HG03103 (cell line): Measurements from ENCODE around the gene ATF6B.
A peak's percentile ranks its signal among the peaks of the same experiment; 100 is the strongest.
"Not testable (repeated sequence)": the region's sequence is repeated elsewhere in the genome, so short reads cannot be mapped to it uniquely, and the experiment has no call there.

Experiments used
- ATAC-seq: cut with Tn5 transposase; IDR thresholded peaks from one replicate; pipeline ENCODE4 v1.9.1; 2021; ENCODE audit warnings: low read depth; ENCODE audit not compliant: unreplicated experiment

ATF6B gene

DNA sequence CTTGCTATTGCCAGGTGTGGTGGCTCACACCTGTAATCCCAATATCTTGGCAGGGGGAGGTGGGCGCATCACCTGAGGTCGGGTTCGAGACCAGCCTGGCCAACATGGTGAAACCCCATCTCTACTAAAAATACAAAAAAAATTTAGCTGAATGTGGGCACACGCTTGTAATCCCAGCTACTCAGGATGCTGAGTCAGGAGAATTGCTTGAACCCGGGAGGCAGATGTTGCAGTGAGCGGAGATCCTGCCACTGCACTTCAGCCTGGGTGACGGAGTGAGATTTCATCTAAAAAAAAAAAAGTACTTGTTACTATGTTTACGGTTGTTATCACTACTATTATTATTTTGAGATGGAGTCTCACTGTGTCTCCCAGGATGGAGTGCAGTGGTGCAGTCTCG lies 28.8 kb upstream of the ATF6B start:
- ATAC-seq: no peak

DNA sequence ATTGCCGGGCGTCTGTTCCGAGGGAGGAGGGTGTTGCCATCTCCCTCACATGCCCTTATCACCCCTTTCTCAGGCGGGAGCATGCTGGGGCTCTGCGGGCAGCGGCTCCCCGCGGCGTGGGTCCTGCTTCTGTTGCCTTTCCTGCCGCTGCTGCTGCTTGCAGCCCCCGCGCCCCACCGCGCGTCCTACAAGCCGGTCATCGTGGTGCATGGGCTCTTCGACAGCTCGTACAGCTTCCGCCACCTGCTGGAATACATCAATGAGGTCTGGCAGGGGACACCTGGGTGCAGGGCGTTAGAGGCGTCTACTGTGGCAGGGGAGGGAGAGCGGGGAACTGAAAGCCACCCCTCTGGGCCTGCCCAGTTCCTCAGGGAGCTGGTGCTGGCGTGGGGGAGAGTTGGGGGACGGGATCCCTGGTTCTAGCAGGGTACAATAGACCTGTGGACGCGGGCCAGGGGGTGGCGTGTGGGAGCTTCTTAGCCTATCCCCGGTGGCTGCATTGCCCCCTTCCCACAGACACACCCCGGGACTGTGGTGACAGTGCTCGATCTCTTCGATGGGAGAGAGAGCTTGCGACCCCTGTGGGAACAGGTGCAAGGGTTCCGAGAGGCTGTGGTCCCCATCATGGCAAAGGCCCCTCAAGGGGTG lies 26.6 kb upstream of the ATF6B start:
- ATAC-seq: peak; percentile 64

DNA sequence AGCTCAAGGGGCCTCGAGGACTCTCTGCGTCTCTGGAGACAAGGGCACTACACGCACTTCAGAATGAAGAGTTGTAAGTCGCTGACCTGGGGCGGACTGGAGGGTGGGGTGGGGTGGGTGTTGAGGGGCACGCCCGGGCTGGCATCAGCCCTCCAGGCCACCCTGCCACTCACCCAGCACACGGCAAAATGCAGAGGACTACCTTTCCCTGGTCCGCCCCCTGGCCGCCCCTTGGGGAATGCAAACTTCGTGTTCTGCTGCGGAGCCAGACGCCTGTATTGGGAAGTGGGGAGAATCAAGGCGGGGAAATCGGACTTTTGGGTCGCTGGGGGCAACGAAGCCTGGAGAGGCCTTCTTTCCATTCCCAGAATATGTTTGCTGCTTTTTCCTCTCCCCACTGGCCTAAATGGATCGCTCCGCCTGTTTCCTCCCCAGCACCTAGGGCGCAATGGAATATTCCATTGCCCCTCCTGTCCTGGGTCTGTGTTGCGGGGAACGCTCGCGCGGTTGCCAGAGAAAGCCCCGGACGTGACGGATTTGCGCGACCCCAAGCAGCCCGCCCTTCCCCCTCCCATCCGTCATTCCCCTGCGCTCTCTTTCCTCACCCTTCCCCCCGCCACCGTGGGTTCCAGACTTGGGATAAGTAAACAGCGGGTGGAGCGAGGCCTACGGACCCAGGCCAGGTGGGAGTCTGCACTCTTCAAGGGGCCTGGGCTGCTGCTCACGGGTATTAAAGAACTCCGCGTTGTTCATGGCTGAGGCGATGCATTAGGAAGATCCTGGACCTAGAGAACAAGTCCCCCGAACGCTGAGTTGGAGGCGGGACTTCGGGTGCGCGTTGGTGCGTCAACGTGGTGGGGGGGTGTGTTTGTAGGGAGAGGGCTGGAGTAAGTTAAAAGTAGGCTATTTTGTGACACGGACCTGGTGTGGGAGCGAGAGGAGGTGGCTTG lies 25.8 kb upstream of the ATF6B start, which contains the start of gene PPT2:
TSS of gene PPT2 (plus strand) at position 578 of the 950 bp plus-strand sequence. CDS start 454 bp downstream, outside the sequence.
- peak; percentile 22 for ATAC-seq

DNA sequence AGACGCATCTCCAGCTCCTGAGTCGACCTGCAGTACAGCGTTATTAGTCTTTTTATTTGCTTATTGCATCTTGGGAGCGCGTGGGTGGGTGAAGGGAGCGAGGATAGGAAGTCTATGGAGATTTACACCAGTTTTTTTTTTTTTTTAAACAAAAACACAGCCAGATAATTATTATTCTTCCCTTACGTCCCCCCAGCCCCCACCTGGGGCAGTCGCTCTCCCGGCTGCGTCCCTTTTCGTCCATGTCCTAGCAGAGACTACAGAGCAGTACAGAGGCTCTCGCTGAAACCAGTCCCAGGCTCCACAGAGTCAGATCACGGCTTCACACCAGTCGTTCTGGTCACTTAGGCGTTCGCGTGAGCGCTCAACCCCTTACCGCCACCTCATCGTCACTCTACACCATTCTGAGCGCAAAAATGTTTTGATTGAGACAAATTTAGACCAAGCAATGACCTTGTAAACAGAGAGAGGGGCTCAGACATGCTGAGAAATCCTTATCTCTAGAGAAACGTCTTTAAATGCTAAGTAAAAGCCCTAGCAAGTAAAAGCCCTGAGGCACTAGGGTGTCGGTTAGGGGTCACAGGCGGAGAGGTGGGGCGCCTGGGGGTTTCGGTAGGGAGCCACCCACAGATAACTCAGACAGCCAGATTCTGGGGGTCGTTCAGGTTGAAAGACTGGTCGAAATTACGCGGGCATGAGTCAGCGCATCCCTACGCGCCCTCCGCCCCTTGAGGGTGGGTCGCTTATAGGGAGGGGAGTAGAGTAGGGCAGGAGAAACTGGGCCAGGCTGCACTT lies 24.9 kb upstream of the ATF6B start:
- no peak for ATAC-seq

DNA sequence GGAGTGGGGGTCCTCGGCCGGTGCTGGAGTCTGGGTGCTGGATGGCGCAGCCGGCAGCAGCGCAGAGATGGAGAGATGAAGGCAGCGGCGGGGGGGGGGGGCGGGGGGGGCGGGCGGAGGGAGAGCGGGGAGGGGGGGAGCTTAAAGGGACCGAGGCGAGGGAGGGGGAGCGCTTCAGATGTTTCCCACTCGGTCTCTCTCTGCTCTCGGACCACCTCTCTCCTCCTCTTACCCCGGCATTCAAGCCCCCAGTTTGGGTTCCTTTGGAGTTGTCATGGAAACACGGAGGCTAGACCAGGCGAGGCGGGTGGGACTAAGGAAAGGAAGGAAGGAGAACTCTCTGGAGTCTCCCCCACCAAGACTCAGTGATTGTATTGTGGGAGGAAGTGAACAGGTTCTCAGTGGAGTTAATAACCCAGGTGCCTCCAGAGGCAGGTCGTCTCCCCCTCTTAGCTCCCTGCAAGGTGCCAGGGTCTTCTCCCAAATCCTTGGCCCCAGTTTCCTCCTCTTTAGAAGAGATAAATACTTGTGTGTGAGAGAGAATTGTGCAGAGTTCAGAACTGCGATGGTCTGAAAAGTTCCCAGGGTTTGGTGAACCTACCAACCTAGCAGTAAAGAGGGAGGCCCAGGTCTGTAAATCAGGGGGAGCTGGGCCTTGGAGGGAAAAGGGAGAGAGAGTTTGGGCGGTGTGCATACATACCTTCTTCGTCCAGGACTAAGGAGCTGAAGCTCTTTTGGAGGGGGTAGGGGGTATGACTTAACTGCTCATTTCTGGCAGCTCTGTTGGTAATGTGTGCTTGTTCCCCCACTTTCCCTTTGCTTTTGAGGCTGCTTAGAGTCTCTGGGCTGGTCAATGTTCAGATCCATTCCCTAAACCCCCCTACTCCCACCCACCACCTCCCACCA lies 24.1 kb upstream of the ATF6B start, which contains the start of gene PRRT1:
TSS of gene PRRT1 (minus strand) at position 77 of the 906 bp plus-strand sequence. CDS start 112 bp downstream, outside the sequence.
- no peak for ATAC-seq

DNA sequence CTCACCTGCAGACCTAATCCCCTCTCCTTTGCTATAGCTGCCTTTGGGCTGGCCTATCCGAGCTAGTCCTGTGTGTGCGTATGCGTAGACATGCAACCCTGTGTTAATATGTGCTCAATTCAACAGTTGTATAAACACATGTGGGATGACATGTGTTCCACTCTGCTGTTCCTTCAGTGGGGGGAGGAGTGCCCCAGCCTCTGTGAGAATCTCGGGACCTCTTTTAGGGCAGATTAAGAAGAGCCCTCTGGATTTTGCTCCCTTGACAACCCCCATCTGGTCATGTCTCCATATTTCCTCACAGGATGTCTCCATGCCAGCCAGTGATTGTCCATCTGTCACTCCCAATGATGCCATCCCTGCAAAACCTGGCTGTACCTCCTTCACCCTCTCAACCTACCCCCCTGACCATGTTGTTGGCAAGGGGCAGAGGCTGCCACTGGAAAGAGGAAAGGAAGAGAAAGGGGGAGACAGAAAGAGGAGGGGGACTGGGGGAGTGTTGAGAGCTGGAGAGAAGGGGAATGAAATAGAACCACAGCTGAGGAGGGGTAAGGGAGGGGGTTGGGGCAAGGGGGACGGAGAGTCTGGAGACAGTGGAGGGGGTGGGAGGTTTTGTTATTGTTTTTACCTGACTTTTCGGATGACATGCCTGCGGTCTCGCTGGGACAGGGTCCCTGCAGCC lies 23.3 kb upstream of the ATF6B start:
- ATAC-seq: no peak

DNA sequence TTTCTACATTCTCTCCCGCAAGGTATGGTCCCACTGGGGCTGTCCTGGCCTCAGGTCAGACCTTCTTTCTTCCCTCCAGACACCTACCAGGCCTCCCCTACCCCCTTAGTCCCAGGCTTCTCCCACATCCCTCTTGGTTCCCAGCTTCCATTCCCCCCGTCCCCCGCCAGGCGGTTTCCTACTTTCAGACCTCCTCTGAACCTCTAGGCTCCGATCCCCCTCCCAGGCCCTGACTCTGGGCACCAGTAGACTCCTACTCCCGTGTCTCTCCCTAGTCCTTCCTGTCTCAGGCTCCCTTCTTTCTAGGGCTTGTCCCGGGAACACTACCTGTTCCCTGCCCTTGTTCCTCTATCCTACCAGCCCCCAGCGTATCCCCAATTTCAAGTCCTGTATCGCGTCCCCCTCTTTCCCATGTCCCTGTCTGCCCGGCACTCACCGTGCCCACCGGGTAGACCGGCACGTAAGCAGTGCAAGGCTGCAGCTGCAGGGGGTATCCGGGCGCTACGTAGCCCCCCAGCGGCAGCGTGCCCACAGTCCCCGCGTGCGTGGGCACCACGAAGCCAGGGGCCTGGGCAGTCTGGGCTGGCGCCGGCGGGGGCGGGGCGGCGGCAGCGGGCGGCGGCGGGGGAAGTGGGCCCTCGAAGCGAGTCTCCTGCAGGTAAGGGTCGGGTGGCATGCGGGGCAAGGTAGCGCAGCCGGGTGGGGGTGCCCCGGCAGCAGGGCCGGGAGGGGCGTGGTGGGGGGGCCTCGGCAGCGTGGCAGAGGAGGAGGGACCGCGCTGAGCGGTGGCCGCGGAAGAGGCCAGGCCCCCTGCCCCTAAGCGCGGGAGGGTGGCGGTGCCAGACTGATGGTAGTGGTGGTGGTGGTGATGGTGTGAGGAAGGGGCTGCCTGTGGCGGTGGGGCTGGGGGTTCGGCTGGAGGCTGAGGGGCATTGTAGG lies 22.2 kb upstream of the ATF6B start:
- no peak for ATAC-seq

DNA sequence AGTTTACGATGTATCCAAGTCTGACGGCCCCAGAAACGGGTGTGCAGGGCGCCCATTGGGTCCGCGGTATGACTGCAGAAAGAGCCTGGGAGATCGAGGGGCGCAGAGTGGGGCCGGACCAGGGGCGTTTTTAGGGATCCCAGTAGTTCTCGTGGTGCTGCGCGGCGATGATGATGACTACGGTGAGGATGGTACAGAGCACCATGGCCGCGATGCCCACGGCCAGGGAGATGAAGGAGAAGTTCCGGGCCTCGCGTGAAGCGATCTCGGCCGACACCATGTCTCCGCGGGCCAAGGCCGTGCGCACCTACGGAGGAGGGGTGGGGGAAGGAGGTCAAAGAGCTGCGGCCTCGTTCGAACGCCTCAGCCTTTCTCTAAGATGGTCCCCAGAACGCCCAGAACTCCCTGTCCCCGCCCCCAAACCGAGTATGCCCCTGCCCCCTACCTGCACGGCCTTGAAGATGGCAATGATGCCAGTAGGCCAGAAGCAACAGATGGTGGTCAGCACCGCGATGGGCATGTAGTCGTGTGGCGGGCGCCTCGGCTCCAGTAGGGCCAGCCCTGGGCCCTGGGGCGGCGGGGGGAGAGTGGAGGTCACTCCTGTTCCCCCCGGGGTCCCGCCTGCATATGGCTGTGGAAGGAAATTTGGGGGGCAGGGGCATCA lies 21.2 kb upstream of the ATF6B start:
- no peak for ATAC-seq

DNA sequence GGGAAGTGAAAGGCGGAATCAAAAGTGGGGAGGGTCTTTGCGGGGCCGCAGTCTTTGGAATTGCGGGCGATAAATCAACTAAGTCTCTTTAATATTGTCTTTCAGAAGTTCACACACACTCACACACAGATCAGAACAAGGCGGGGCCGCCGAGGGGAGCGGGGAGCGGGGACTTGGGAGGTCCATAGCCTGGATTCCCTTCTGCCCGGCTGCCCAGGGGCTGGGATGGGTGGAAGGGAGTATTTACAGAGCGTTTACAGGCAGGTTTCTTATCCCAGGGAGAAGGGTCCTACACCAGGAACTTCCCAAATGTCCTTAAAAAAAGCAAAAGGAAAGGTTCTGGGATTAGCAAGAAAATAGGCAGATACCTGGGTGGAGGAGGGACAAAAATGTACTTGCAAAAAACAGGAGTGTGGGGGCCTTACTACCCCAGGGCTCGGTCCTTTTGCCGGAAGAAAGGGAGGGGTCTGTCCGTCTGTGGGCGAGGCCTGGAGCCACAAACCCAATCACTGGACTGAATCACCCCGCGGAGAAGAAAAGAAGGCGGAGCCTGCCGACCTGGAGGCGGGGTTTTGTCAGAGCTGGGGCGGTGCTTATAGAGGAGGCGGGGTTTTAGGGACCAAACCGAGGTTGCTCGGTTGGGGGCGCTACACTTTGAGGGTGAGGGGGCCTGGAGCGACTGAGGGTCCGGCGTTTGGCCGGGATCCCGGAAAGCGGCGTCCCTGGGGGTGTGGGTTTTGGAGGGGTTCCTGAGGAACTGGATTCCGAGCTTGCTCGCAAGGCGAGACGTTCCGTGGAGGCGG lies 20.4 kb upstream of the ATF6B start:
- ATAC-seq: no peak

DNA sequence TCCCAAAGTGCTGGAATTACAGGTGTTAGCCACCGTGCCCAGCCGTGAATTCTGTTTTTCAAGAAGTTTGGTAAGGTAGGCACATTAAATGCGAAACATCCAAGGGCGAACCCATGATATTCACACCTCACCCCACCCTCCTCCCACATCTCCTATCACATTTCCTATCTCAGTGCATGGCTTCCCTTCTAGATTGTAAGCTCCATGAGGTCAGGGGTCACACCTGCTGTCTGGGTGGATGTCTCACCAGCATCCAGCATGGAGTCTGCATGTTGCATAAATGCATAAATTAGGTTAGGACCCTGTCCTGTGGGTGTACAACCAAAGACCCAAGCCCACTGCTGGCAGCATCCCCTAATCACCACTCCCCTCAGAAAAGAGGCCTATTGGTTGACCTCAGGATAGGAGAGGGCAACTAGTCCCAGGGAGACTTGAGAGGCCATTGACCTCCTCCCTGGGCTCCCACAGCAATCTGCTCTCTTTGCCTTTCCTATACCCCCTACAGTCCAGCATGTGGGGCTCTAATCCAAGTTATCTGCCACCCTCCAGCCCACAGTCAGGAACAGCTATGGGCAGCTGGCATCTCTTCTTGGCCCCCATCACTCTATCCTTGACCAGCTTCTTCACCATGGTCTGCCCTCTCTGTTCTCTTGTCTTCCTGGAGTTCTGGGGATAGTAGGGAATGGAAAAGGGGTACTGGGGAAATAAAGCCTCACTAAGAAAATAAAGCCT lies 19.5 kb upstream of the ATF6B start:
- ATAC-seq: no peak

DNA sequence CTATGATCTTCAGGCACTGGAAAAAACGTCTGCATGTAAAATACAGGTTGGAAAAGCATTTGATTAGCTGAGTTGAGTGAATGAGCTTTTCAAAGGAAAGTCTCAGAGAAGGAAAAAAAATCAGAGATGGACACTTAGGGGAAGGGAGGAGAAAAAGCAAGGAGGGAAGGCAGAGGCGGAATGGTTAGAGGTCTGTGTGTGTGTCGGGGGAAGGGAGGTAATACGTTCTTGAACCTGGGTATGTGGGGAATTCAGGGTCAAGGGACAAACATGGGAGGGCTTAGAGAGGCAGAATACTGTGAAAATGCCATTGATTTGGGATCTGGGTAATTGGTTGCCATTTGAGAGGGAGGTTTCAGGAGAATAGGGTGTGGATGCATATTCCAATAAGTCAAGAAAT lies 18.6 kb upstream of the ATF6B start:
- no peak for ATAC-seq

DNA sequence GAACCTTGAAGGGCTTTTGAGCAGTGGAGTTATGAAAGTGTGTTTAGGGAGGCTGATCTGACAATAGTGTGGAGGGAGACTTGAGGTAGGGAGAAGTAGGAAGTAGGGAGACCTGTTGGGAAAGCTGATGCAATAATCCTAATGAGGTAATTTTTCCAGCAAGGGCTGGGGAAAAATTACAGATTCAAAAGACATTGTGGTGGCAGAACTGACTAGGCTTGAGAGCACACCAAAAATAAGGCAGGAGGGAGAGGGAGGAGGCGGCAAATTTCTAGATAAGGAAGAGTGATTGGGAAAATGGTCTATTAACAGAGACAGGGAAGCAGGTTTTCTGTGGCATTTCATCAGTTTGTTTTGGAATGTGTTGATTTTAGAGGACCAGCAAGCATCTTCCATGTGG lies 18.2 kb upstream of the ATF6B start:
- no peak for ATAC-seq

DNA sequence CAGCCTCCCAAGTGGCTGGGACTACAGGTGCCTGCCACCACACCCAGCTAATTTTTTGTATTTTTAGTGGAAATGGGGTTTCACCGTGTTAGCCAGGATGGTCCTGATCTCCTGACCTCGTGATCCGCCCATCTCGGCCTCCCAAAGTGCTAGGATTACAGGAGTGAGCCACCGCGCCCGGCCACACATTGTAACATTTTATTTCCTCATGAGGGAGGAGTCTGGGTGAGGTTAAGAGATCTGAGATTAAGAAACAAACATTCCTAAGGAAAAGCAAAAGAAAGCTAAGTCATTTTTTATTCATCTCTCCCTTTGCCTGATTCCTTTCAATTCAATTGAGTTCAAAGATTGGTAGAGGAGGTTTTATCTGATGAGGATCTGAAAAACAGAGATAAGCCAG lies 16.2 kb upstream of the ATF6B start:
- ATAC-seq: not testable (repeated sequence)

DNA sequence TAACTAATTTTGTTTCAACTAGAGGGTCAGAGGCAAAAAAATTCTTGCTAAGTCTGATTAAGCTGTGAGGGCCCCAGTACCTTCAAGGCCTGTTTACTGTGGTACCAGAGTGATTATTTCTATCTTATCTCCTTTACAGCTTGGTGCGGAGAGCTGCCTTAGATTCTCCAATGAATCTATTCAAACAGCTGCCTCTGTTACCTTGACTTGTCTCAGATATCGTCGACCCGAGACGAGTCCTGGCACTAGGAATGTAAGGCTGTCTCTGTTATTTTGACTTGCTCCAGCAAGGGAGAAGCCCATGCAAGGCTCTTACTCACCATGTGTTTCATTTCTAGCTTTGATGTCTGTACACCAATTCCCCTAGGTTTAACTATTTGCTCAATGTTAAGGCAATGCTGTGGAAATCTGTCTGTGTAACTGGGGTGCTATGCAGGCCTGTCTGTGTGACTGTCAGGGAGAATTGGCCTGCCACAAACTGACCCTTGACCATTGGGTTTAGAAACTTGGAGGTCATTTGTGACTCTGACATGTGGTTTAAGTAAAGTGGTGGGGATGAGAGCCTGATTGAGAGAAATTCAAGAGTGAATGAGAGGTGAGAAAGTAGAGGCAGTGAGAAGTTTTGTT lies 12.5 kb upstream of the ATF6B start:
- ATAC-seq: no peak

DNA sequence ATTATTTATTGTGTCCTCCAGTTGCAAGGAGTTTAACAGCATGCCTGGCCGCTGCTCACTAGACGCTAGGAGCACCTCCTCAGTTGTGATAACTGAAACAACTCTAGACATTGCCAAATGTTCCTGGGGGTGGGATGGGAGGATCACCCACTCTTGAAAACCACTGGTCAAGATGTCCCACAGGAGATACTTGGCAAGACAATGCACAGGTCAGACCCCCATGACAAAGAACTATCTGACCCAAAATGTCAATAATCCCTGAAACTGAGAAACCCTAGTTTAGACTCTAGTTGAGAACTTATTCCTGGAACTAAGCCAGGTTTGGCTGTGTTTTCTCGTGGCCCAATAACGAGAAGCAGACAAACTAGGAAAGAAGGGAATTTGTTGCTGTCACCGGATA lies 11.5 kb upstream of the ATF6B start:
- no peak for ATAC-seq

DNA sequence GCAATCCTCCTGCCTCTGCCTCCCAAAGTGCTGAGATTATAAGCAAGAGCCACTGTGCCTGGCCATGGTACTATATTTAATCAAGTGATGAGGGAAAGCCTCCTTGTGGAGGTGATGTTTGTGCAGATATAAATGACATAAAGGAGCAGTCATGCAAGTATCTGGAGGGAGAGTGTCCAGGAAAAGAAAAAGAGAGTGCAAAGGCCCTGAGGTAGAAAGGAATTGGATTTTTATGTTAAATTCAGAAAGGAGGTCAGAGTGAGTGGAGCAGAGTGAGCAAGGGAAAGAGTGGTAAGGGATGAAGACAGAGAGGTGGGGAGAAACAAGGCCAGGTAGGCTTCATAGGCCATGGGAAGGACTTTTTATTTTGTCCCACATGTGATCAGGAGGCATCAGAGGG lies 9.4 kb upstream of the ATF6B start:
- no peak for ATAC-seq
